ENCODE measurements around the gene CROCC. TPM values are rescaled to one million over a fixed set of nuclear protein-coding genes. Genes with fewer than 3 reads are reported as not detected.
A peak's percentile ranks its signal among the peaks of the same experiment; 100 is the strongest.
"Not testable (repeated sequence)": the region's sequence is repeated elsewhere in the genome, so short reads cannot be mapped to it uniquely, and the experiment has no call there.

The CROCC gene
- total RNA-seq, 2 experiments from 2014 or later: 27.7 to 28.5 TPM

- intact Hi-C loops (cut with micrococcal nuclease): no loop called here
- no peak for TF ChIP-seq CTCF (IDR thresholded peaks at IDR 0.05)
- ChIA-PET POLR2A (interaction anchor here (1.0 kb wide), 1 partner anchor 21 kb away, joined by 3 read pairs; no protein-coding TSS in a partner anchor), CTCF (interaction anchor here (1.3 kb wide), 1 partner anchor 33 kb away, joined by 3 read pairs; no protein-coding TSS in a partner anchor)
- peaks cover 4% of the 10 kb centered on the region for H3K36me3 Mint-ChIP-seq (ENCODE audit: low read depth)
- DNase-seq: no peak
- H3K4me1 Mint-ChIP-seq (ENCODE audit: low read depth): peaks cover 22% of the 10 kb centered on the region
- no peak overlapping the region for H3K4me3 Mint-ChIP-seq
- no peaks in the 10 kb centered on the region for H3K9me3 Mint-ChIP-seq
- no peak for ATAC-seq
- no peaks in the 10 kb centered on the region for H3K27me3 Mint-ChIP-seq
- no peak overlapping the region for H3K27ac Mint-ChIP-seq
These were observed 5.5 kb downstream of the CROCC start for GRCh38 chr1:16927256-16927655.

GRCh38 chr1:16927711-16928485, 6.2 kb downstream of the CROCC start:
- Mint-ChIP-seq H3K4me3 (no peak overlapping the region), H3K9me3 (no peaks in the 10 kb centered on the region), H3K27ac (no peak overlapping the region), H3K27me3 (no peaks in the 10 kb centered on the region), H3K4me1 (ENCODE audit: low read depth) (peaks cover 17% of the 10 kb centered on the region), H3K36me3 (ENCODE audit: low read depth) (peaks cover 4% of the 10 kb centered on the region)
- POLR2A ChIA-PET: interaction anchor here (1.0 kb wide), 1 partner anchor 22 kb away, joined by 3 read pairs; no protein-coding TSS in a partner anchor
- intact Hi-C loops (cut with micrococcal nuclease): no loop called here
- CTCF ChIA-PET: interaction anchor here (1.3 kb wide), 1 partner anchor 32 kb away, joined by 3 read pairs; no protein-coding TSS in a partner anchor
- DNase-seq (peak; percentile 16), ATAC-seq (peak; percentile 86)
- TF ChIP-seq CTCF (IDR thresholded peaks at IDR 0.05): no peak

- POLR2A ChIA-PET; intact Hi-C loops (cut with micrococcal nuclease); H3K27ac Mint-ChIP-seq; H3K27me3 Mint-ChIP-seq; ATAC-seq; DNase-seq; H3K36me3 Mint-ChIP-seq (ENCODE audit: low read depth); H3K9me3 Mint-ChIP-seq; H3K4me3 Mint-ChIP-seq: not testable (repeated sequence)
- CTCF ChIA-PET: interaction anchor here (1.7 kb wide), 1 partner anchor 30 kb away, joined by 4 read pairs; no protein-coding TSS in a partner anchor
- H3K4me1 Mint-ChIP-seq (ENCODE audit: low read depth): peaks cover 16% of the 10 kb centered on the region
These were observed 7.7 kb downstream of the CROCC start for GRCh38 chr1:16929146-16930041.

GRCh38 chr1:16931206-16931934, 9.6 kb downstream of the CROCC start:
- CTCF ChIA-PET: interaction anchor here (0.6 kb wide), 1 partner anchor 29 kb away, joined by 3 read pairs; no protein-coding TSS in a partner anchor
- H3K36me3 Mint-ChIP-seq (ENCODE audit: low read depth); H3K27ac Mint-ChIP-seq; ATAC-seq; POLR2A ChIA-PET; intact Hi-C loops (cut with micrococcal nuclease); H3K27me3 Mint-ChIP-seq; H3K4me3 Mint-ChIP-seq; H3K9me3 Mint-ChIP-seq; DNase-seq: not testable (repeated sequence)
- peaks cover 14% of the 10 kb centered on the region for H3K4me1 Mint-ChIP-seq (ENCODE audit: low read depth)

GRCh38 chr1:16933945-16934344, 12.2 kb downstream of the CROCC start:
- ChIA-PET CTCF (interaction anchor here (1.3 kb wide), 1 partner anchor 27 kb away, joined by 3 read pairs; no protein-coding TSS in a partner anchor), POLR2A (interaction anchor here (1.0 kb wide), 1 partner anchor 29 kb away, joined by 4 read pairs; no protein-coding TSS in a partner anchor)
- H3K4me3 Mint-ChIP-seq; DNase-seq; H3K27ac Mint-ChIP-seq; intact Hi-C loops (cut with micrococcal nuclease); H3K27me3 Mint-ChIP-seq; H3K9me3 Mint-ChIP-seq; ATAC-seq; H3K4me1 Mint-ChIP-seq (ENCODE audit: low read depth); H3K36me3 Mint-ChIP-seq (ENCODE audit: low read depth): not testable (repeated sequence)

GRCh38 chr1:16936580-16936979, 14.8 kb downstream of the CROCC start:
- H3K36me3 Mint-ChIP-seq (ENCODE audit: low read depth); H3K27ac Mint-ChIP-seq; H3K4me3 Mint-ChIP-seq; H3K4me1 Mint-ChIP-seq (ENCODE audit: low read depth); intact Hi-C loops (cut with micrococcal nuclease); DNase-seq; POLR2A ChIA-PET; H3K27me3 Mint-ChIP-seq; H3K9me3 Mint-ChIP-seq; ATAC-seq: not testable (repeated sequence)
- CTCF ChIA-PET: interaction anchor here (1.2 kb wide), 1 partner anchor 16 kb away, joined by 4 read pairs; no protein-coding TSS in a partner anchor
